Measurements from ENCODE around the gene MYH11.
"Not testable (repeated sequence)": the region's sequence is repeated elsewhere in the genome, so short reads cannot be mapped to it uniquely, and the experiment has no call there.

MYH11 gene

DNA sequence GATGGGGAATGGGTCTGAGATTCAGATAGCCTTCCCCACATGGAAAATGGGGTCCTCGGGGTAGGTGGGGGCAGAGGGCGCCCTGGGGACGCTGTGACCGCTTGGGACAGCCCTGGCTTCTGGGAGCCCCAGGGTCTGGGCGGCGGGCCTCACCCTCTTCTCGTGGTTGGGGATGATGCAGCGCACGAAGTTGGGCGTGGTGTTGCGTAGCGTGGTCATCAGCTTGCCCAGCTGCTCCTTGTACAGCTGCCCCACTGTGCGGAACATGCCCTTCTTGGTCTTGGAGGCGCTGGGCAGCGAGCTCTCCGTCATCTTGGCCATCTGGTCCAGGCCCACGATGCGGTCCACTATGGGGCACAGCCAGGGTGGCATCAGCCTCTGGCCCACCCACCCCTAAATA, 106.8 kb downstream of the MYH11 start:
- DNase-seq (ENCODE audit: low spot score), result no peak

DNA sequence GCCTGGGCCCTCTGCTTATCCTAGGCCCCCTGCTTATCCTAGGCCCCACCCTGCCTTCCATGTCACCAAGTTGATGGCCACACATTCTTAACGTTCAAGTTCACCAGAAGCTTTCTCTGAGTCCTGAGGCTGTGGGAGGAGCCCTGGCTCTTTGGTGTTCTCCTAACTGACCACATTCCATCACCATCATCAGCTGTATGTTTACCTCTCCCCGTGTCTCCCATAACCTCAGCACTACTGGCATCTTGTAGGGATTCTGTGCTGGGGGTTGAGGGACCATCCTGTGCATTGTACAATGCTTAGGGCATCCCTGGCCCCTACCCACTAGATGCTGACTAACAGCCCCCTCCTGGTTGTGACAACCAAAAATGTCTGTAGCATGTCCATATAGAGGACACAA, 107.5 kb downstream of the MYH11 start:
- DNase-seq (ENCODE audit: low spot score), result no peak

DNA sequence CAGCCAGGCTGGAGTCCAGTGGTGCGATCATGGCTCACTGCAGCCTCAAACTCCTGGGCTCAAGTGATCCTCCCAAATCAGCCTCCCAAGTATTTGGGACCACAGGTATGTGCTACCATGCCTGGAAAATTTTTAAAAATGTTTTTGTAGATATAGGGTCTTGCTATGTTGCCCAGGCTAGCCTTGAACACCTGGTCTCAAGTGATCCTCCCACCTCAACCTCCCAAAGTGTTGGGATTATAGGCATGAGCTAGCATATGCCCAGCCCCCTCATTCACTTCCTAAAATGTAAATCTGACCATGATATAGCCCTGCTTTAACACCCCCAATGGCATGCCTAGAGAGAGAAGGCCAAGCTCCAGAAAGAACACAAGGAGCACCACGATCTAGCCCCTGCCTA, 108.2 kb downstream of the MYH11 start:
- no peak for DNase-seq (ENCODE audit: low spot score)

DNA sequence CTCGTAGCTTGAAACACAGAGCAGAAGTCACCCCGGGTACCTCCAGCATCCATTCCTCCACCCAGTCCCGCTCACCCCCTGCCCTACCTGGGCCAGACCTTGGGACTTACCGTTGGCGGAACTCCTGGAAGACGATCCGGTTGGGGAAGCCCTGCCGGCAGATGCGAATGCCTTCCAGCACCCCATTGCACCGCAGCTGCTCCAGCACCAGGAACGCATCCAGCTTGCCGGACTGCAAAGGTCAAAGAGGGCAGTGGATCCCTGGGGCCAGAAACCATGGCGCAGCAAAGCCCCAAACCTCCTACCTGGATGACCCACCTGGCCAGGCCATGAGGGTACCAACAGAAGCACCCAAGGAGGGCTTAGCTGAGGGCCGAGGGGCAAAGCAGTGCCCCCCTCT, 108.9 kb downstream of the MYH11 start:
- no peak for DNase-seq (ENCODE audit: low spot score)

DNA sequence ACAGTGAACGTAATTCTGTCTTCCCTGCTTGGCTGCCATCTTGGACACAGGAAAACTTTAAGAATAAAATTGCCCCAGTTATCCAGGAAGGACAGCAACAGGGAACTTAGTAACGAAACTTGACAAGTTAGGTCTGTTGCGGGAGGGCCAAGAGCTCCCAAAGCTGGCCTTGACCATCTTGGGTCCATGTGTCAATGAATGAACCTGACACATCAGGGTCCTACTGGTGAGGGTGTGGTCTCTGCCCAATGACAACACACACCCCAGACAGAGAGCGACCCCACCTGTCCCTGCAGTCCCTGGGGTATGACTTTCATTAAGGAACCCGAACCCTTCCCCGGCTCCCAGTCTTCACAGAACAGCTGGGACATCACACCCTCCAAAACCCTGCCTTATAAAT, 110.5 kb downstream of the MYH11 start:
- DNase-seq (ENCODE audit: low spot score), result no peak

DNA sequence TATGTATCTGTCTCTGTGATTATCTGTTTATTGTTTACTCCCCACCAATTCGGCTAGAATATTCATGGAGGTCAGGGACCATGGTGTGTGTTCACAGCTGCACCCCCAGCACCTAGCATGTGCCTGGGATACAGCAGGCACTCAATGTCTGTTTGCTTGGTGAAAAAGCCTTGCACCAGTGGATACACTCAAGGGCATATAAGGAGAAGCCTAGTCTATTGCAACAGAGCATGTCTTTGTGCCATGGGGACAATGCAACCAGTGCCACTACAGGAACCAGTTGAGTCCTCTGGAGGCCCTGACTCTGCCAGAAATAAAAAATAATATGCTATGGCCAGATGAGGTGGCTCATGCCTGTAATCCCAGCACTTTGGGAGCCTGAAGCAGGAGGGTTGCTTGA, 113.2 kb downstream of the MYH11 start:
- no peak for DNase-seq (ENCODE audit: low spot score)

DNA sequence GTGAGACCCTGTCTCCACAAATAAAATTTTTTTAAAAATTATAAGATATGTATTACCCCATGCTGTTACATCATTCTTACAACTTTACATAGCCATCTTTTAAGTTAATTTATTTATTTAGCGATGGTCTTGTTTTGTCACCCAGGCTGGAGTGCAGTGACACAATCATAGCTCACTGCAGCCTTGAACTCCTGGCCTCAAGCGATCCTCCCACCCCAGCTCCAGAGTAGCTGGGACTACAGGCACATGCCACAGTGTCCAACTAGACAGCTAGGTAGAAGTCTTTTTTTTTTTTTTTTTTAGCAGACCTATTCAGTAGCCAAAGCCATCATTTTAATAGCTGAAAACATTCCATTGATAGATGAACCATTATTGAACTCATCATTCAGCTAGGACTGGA, 114.1 kb downstream of the MYH11 start:
- no peak for DNase-seq (ENCODE audit: low spot score)

DNA sequence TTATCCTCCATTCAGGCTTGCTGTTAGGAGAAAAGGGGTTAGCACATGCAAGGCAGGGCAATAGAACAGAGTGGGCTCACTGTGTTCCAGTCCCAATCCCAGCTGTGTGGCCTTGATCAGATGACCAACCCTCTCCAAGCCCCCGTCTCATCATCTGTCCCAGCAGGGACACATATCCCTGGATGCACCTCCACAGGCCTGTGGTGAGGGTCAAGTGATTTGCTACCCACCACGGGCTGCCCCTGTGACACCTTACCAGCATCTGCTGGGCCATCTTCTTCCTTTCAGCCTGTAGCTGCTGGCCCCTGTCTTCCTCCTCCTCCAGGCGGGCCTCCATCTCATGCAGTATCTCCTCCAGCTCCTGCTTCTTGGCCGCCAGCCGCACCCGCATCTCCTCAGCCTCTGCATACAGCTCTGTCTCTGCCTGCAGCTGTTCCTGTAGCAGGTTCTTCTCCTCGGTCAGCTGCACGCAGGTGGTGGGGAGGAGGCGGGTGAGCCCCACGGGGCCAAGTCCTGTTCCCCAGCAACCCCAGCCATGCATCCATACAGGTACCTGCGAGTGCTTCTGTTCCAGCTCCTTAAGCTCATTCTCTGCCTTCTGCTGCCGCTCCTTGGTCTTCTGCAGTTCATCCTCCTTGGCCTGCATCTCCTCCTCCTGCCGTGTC, 115.5 kb downstream of the MYH11 start:
- DNase-seq (ENCODE audit: low spot score), result no peak

DNA sequence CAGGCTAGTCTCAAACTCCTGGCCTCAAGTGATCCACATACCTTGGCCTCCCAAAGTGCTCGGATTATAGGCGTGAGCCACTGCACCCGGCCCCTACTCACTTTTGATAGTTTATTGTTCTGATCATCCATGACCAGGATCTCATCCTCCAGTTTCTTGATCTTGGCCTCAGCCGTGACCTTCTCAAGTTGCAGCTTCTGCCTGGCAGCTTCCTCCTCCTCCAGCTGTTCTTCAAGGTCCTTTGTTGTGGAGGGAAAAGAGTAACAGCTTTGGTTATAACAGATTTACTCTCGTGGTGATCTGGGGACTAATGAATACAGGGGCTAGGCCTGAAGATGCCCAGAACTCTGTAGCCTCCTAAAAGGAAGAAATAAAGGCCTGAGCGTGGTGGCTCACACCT, 116.9 kb downstream of the MYH11 start:
- DNase-seq (ENCODE audit: low spot score), result no peak

DNA sequence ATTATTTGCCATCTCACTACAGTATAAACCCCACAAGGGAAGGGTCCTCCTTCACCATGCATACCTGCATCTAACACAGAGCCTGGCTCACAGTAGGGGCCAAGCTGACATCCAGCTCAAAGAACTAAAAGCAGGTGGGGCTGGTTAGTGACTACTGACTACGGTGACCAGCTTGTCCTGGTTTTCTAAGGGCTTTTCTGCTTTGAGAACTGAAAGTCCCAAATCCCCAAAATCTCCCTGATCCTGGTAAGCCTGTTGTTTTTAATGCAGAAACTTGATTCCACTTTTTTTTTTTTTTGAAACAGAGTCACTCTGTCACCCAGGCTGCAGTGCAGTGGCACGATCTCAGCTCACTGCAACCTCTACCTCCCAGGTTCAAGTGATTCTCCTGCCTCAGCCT, 117.4 kb downstream of the MYH11 start:
- no peak for DNase-seq (ENCODE audit: low spot score)

DNA sequence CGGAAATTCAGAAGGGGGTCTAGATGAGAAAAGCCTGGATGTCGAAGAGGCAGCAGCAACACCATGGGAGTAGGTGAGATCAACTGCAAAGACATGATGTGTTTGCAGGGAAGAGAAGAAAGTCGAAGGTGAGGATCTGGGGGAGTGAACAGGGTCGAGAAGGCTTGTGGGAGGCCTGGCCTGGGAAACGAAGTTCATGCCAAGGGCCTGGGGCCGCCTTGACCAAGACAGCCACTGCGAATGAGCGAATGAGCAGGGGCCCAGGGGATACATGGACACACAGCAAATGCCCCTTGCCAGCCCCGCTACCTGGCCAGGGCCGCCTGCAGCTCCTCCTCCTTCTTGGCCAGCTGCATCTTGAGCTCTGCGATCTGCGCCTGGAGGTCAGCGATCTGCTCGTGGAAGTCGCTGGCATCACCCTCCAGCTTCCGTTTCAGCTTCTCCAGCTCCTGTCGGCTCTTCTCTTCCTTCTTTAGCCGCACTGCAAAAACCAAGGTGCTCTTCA, 119.6 kb downstream of the MYH11 start:
- no peak for DNase-seq (ENCODE audit: low spot score)

DNA sequence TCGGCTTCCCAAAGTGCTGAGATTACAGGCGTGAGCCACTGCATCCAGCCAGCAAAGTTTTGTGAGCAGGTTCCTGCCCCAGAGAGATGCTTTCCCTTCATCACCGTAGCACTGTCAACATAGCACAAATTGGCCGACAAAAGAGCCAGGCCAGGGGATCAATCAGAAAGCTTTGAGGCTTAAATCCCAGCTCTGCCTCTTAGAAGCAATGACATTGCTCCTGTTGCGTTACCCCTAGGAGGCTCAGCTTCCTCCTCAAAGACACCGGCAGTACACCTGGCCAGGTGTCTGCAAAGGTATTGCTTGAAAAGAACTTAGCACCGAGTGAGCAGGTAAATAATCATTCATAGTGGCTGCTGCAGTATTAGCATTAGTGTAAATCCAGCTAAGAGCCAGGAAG, 120.3 kb downstream of the MYH11 start:
- no peak for DNase-seq (ENCODE audit: low spot score)

DNA sequence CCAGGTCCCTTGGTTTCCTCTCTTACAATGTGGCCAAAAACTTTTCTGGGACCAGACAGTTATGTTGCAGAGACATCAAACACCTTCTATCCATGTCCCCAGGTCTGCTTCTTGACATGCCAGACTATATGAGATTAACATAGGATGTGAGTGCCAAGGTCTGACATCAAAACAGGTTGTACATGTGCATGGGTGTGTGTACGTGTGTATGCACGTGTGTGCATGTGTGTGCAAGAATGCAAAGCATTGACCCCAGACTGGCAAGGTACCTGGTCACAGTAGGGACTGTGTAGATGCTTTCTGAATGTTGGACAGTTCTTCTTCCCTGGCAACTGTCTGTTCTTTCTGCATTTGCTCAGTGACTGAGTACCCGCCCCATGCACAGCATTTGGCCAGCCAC, 121.2 kb downstream of the MYH11 start:
- DNase-seq (ENCODE audit: low spot score), result no peak

DNA sequence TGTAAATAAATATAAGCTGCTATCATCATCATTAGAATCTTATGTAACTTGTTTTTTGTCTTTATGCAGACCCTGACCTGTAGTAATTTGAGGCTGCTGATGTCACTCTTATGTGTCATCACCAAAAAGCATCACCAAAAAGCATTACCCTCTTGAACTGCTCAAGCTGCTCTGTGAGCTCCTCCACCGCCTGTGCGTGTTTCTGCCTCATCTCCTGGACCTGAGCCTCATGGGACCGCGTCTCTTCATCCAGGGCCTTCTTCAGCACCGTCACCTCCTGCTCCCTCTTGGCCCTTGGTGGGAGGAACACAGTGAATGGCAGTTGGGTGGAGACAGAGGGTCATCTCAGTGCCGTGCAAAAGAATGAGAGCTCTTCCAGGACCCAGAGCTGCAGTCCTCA, 124.4 kb downstream of the MYH11 start:
- DNase-seq (ENCODE audit: low spot score), result no peak

DNA sequence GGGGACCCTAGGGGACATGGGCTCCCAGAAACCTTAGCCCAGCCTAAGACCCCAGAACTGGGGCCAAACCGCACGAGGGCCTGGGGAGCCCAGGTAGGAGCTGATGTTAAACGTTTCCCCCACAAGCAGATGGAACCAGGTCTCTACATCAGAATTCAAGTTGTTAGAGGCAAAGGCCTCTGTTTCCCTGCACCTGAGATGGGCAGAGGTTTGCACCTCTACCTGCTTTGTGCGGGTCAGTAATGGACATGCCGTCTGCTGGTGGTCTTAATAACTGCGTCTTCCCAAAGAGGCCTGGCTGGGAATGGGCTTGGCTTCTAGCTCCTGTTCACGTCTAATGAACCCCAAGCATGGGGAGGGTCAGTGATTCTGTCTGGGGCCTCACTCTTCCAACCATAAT, 127.7 kb downstream of the MYH11 start:
- no peak for DNase-seq (ENCODE audit: low spot score)

DNA sequence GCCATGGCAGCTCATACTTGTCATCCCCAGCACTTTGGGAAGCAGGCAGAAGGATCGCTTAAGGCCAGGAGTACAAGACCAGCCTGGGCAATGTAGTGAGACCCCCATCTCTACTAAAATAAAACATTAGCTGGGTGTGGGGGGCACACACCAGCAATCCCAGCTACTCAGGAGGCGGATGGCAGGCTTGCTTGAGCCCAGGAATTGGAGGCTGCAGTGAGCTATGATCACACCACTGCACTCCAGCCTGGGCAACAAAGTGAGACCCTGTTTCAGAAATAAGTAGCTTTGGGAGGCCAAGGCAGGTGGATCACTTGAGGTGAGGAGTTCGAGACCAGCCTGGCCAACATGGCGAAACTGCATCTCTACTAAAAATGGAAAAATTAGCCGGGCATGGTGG, 129.1 kb downstream of the MYH11 start:
- DNase-seq (ENCODE audit: low spot score), result not testable (repeated sequence)

DNA sequence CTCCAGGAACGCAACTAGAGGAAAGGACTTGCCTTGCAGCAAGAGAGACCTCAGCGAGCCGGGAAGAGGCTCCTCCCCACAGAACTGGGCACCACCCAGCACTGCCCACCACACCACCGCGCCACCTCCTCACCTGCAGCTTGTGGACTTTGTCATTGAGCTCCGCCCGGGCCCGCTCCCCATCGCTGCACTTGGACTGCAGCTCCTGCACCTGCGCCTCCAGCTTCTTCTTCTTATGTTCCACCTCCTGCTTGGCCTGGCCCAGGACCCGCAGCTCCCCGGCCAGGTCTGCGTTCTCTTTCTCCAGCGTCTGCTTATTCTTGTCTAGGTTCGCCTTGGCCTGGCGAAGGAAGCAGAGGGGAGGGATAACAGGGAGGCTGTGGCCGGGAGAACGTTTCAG, 130.1 kb downstream of the MYH11 start:
- DNase-seq (ENCODE audit: low spot score), result no peak

DNA sequence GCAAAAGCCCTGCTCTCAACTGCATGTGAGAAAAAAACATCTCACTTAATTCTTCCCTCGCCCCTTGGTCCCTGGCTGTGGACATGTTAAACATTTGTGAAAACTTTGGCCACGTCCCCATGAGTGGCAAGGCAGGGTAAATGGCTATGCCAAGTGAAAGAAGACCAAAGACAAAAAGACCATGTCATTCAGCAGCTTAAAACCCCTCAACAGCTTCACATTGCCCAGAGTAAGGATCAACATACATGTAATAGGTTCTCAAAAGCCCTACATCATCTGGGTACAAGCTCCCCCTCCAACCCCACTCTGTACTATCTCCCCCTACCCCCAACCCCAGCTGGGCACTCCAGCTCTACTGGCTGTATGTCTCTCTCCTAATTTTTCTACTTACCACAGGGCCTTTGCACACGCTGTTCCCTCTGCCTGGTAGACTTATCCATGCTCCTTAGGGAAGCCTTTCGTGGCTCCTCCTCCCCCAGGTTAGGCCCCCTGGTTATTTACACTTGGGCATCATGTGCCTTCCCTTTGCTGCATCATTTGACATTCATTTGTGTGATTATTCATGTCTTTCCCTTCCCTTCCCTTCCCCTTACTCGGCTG, 131.1 kb downstream of the MYH11 start:
- no peak for DNase-seq (ENCODE audit: low spot score)

DNA sequence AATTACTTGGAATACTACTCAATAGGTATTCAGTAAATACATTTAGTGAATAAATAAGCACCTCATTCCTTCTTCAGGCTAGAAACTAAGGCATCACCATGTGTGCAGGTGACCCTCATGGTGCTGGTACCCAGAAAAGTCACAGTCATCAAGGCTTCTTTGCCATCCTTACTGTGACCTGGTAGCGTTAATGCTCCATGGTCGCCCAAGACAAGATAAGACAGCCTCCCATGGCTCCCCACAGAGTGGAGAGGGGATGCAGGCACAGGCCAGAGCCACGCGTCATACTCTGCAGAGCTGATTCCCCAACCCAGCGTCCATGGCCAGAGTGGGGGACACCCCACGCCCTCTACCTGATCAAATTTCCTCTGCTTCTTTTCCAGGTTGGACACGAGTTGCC, 133.0 kb downstream of the MYH11 start:
- DNase-seq (ENCODE audit: low spot score), result no peak

DNA sequence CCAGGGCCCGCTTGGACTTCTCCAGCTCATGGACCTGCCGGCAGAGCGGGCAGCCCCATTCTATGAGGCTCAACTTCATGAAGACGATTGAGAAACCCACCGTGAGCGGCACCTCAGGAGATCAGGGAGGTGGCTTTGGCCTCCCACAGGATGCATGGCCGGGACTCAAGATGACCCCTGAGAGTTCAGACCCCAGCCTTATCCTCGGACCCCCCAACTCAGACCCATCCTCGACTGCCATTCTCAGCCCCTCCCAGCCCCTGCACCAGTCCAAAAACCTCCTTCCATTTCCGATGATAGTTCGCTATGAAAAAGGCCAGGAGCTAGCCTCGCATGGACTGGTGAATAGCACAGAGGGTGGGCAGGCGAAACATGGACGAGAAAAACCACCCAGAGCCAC, 135.8 kb downstream of the MYH11 start:
- DNase-seq (ENCODE audit: low spot score), result no peak

DNA sequence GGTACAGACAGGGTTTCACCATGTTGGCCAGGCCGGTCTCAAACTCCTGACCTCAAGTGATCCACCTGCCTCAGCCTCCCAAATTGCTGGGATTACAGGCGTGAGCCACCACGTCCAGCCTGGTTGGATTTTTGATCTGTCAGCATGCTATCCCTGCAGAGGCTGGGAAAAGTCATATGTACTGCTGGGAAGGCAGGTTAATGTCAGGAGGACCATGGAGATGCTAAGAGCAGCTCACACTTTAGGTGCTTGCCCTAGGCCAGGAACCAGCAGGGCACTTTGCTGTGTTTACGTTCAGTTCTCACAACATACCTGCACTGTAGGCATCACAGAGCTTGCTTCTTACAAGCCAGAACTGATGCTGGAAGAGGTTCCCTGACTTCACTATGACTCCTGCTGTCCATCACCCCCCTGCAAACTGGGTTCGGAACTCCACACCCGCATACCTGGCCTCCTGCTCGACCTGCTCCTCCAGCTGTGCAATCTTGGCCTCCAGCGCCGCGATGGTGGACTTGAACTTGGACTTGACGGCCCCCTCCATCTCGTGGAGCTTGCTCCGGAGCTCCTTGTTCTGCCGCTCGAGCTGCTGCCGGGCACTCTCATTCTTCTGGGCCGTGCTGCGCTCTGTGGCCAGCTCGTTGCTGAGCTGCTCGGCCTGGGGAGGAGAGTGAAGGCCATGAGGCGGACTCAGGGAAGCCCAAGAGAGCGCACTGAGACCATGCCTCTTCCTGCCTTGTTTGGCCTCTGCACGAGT, 140.0 kb downstream of the MYH11 start:
- DNase-seq (ENCODE audit: low spot score), result no peak

DNA sequence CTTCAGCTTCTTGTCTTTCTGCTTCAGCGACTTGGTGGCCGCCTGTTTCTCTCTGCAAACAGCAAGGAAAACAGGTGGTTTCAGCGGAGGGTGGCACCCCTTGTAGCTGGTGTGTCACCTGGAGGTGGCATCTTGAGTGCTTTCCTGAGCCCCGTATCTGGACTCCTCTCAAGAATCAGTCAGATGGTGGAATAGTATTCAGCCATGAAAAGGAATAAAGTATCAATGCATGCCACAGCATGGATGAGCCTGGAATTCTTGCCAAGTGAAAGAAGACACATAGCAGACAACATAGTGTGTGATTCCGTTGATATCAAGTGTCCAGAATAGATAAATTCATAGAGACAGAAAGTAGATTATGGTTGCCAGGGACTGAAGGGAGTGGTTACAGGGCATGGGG, 141.6 kb downstream of the MYH11 start:
- DNase-seq (ENCODE audit: low spot score), result no peak

DNA sequence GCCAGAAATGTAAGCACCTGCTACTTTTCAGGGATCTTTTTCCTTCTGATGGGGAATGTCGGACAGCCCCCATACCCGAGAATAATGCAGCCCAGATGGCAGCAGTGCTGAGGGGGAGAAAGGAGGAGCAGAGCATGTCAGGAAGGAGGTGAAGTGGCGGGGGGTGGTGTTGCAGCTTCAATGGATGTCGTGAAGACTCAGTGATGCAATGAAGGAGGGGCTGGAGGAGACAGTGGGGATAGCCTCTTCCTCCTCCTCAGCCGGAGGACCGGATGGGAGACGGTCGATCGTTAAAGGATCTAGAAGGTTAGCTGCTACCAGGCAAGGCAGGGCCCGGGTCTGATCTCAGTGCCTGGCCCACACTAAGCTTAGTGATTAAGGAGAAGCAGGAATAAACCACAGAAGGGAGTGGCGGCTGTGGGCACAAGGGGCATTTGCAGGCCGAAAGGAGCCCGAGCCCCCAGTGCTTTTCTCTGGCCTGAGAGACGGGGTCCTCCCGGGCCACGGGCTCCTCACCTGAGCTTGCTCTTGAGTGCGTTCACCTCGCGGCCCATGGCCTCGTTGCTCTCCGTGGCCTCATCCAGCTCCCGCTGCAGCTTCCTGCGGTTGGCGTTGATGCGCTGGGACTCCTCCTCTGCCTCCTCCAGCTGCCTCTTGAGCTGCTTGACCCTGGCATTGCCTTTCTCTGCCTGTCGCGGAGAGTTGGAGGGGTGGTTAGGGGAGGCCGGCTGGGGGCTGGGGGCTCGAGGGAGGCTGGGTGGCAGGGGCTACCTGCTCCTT, 142.2 kb downstream of the MYH11 start:
- DNase-seq (ENCODE audit: low spot score), result no peak
